Small intestine (tissue), 7 donors: ENCODE results near the gene SEPTIN3. TPM values are rescaled to one million over a fixed set of nuclear protein-coding genes. Genes with fewer than 3 reads are reported as not detected.

ENCODE experiments used
- DNase-seq, 2 donors: peaks; one replicate each; pipeline versions ENCODE4 v3.0.0 to v3.0.0-alpha.2; 2013
- FAIRE-seq: peaks from 2 replicates; lab custom pipeline; 2012; peaks lifted over from hg19 to GRCh38; lab: Jason Lieb, UNC
- H3K27ac ChIP-seq, 3 donors: one replicate each; pipeline ENCODE4 v1.5.1; 2013; ENCODE audit warnings: low read length in 2 of 3, mild to moderate bottlenecking in 2 of 3, control low read depth in 1 of 3, inconsistent platforms in 1 of 3, low read depth in 1 of 3, moderate library complexity in 1 of 3
- H3K27me3 ChIP-seq, 3 donors: one replicate each; pipeline ENCODE4 v1.6.1; 2013; ENCODE audit warnings: low read length in 3 of 3, inconsistent platforms in 1 of 3; ENCODE audit not compliant: control insufficient read depth in 3 of 3, insufficient read depth in 3 of 3
- H3K36me3 ChIP-seq, 3 donors: one replicate each; pipeline ENCODE4 v1.6.1; 2013; ENCODE audit warnings: low read length in 3 of 3, inconsistent platforms in 1 of 3, low read depth in 1 of 3, mild to moderate bottlenecking in 1 of 3, moderate library complexity in 1 of 3; ENCODE audit not compliant: control insufficient read depth in 3 of 3, insufficient read depth in 2 of 3
- H3K4me1 ChIP-seq, 3 donors: one replicate each; pipeline ENCODE4 v1.6.1; 2013; ENCODE audit warnings: low read length in 2 of 3, inconsistent platforms in 1 of 3, low read depth in 1 of 3, mild to moderate bottlenecking in 1 of 3, moderate library complexity in 1 of 3; ENCODE audit not compliant: control insufficient read depth in 3 of 3, insufficient read depth in 2 of 3
- H3K4me3 ChIP-seq, 3 donors: one replicate each; pipeline ENCODE4 v1.5.1; 2013; ENCODE audit warnings: low read length in 3 of 3, control low read depth in 1 of 3, inconsistent platforms in 1 of 3, low read depth in 1 of 3, mild to moderate bottlenecking in 1 of 3, moderate library complexity in 1 of 3
- H3K9me3 ChIP-seq, 2 donors: one replicate each; pipeline ENCODE4 v1.6.1; 2013; ENCODE audit warnings: low read depth in 1 of 2, low read length in 1 of 2; ENCODE audit not compliant: control insufficient read depth in 2 of 2, insufficient read depth in 1 of 2
- WGBS, 3 donors: extraction: QIAGEN DNeasy Blood & Tissue Kit; methylation state at CpG; one replicate each; pipeline ENCODE4 v1.1.7; 2013; 5-methylcytosine and 5-hydroxymethylcytosine counted together
- polyA plus RNA-seq, 4 donors: library from polyadenylated mRNA; stranded (reverse) in 3 of 4; unstranded in 1 of 4; fragments of 200-250 nt in 3 of 4; fragments of 120-200 nt in 1 of 4; gene quantifications; one replicate each; pipeline versions ENCODE4 v1.2.1 to v1.2.3, GENCODE V29; 2013
- donor health status: healthy with polysubstance abuse.
- donor health status: control.
- donor health status: control.
- donor health status: Bipolar disorder and iron deficiency.
- donor health status: healthy.

SEPTIN3 gene
- polyA plus RNA-seq, 4 donors, result 0.49 to 1.2 (median 0.81) TPM; not detected in 1

DNA sequence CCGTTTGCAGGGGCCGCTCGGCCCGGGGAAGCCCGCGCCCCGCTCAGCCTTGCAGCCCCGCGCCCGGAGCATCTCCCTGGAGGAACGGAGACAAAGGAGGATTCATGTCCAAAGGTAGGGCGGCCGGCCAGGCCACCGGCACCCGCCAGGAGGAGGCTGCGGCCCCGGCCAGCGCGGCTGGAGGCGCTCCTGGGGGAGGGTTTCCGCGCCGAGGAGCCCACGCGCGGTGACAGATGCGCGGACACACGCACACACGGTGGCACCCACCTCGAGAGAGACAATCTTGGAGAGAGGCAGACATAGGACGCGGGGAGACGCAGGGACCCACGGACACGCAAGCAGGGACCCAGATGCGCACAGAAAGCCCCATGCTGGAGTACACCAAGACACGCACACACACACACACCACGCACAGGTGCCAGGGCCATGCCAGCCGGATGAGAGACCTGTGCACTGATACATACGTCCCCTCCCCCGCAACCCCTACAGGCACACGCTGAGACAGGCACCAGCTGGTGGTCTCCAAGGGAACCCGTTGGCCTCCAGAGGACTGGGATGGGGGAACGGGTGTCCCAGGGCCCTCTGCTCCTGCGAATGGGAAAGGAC lies 7.8 kb downstream of the SEPTIN3 start:
- H3K9me3 ChIP-seq, result no peaks in the 10 kb centered on the region
- H3K27ac ChIP-seq, result no peak overlapping the region
- H3K27me3 ChIP-seq, result peaks cover 0 to 55% (median 25%) of the 10 kb centered on the region in 3 donors
- DNase-seq, result peak in 1 of 2 donors; percentile 26
- no peaks in the 10 kb centered on the region for H3K36me3 ChIP-seq
- peaks cover 0 to 4% (median 1%) of the 10 kb centered on the region in 3 donors for H3K4me1 ChIP-seq
- H3K4me3 ChIP-seq, result peak overlapping the region in 2 of 3 donors; percentile 18 to 50
- 3 to 7% (median 6%) methylated on average over 37 to 46 of the region's 46 CpGs for WGBS, 3 donors
- no peak for FAIRE-seq

DNA sequence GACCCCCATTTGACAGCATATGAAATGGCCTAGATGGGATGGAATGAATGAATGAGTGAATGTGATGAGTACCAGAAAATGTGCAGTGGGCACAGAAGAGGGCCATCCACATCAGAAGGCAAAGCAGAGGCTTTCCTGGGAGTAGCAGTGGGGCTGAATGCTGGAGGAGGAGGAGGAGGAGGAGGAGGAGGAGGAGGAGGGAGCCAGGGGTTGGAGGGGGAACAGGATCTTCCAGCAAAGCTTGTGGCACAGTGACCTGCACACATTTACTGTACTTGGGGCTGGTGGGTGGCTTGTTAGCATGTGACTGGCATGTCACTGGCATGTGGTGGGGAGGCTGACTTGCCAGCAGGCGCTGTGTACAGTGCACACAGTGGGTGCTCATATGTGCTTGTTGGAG lies 9.5 kb downstream of the SEPTIN3 start:
- no peaks in the 10 kb centered on the region for H3K36me3 ChIP-seq
- H3K27me3 ChIP-seq, result peaks cover 0 to 51% (median 20%) of the 10 kb centered on the region in 3 donors
- H3K27ac ChIP-seq, result no peak overlapping the region
- no peak for FAIRE-seq
- 98 to 100% (median 100%) methylated on average over 1 of the region's 1 CpG for WGBS, 3 donors
- peaks cover 0 to 4% (median 1%) of the 10 kb centered on the region in 3 donors for H3K4me1 ChIP-seq
- no peak overlapping the region for H3K4me3 ChIP-seq
- H3K9me3 ChIP-seq, result no peaks in the 10 kb centered on the region
- DNase-seq, result no peak

DNA sequence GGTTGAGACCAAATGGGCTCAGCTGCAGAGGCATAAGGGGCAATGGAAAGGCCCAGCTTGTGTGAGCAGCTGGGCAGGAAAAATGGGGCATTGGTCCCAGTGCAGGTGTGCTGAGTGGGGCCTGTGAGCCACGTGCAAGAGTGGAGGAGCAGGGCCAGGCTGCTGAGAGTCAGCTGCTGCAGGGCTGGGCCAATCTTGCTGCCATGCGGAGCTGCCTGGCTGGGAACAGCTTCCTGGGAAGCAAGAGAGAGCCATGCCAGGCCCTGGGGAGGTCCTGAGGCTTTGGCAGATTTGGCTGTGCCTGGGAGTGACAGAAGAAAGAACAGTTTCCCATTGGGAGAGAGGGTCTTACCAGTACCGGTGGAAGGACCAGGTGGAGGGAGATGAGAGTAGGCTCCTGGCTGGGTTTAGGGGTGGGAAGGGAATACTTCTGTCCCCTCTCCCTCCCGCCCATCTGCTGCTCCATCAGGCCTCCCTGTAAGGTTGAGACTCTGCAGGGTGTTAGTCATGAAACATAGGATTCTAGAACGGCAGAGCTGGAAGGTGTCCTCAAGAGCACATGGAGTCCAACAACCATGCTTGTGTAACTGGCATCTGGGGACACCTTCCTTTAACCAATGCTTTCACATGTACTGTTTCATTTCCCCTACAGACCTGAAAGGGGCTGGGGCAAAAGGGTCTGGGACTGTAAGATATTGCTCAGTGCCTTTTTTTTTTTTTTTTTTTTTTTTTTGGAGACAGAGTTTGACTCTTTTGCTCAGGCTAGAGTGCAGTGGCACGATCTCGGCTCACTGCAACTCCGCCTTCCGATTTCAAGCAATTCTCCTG lies 10.4 kb downstream of the SEPTIN3 start:
- no peaks in the 10 kb centered on the region for H3K36me3 ChIP-seq
- peaks cover 0 to 47% (median 20%) of the 10 kb centered on the region in 3 donors for H3K27me3 ChIP-seq
- H3K4me3 ChIP-seq, result no peak overlapping the region
- 74 to 83% (median 77%) methylated on average over 8 to 9 of the region's 9 CpGs for WGBS, 3 donors
- DNase-seq (no peak), FAIRE-seq (no peak)
- H3K9me3 ChIP-seq, result no peaks in the 10 kb centered on the region
- peaks cover 0 to 4% (median 1%) of the 10 kb centered on the region in 3 donors for H3K4me1 ChIP-seq
- no peak overlapping the region for H3K27ac ChIP-seq

DNA sequence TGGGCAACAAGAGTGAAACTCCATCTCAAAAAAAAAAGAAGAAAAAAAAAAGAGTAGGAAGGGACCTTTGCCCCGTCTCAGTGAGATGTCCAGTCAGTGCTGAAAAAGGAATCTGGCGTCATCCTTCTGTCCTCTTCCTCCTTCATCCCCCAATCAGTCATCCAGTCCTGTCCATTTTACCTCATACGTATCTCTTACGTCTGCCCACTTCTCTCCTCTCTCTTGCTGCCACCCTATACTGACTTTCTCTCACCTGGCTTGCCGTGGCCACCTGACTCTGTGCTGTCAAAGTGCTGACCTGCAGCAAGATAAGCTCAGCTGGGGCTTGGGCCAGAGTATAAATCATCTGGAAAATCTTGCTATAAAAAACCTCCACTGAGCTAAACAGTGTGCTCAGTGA lies 13.6 kb downstream of the SEPTIN3 start:
- Histone ChIP-seq H3K9me3 (no peaks in the 10 kb centered on the region), H3K27ac (no peak overlapping the region), H3K36me3 (no peaks in the 10 kb centered on the region), H3K4me1 (no peaks in the 10 kb centered on the region), H3K4me3 (no peak overlapping the region), H3K27me3 (peaks cover 0 to 20% (median 2%) of the 10 kb centered on the region in 3 donors)
- WGBS, 3 donors, result 43 to 62% (median 58%) methylated on average over 5 of the region's 5 CpGs
- DNase-seq, result peak in 1 of 2 donors; percentile 25
- FAIRE-seq, result no peak

DNA sequence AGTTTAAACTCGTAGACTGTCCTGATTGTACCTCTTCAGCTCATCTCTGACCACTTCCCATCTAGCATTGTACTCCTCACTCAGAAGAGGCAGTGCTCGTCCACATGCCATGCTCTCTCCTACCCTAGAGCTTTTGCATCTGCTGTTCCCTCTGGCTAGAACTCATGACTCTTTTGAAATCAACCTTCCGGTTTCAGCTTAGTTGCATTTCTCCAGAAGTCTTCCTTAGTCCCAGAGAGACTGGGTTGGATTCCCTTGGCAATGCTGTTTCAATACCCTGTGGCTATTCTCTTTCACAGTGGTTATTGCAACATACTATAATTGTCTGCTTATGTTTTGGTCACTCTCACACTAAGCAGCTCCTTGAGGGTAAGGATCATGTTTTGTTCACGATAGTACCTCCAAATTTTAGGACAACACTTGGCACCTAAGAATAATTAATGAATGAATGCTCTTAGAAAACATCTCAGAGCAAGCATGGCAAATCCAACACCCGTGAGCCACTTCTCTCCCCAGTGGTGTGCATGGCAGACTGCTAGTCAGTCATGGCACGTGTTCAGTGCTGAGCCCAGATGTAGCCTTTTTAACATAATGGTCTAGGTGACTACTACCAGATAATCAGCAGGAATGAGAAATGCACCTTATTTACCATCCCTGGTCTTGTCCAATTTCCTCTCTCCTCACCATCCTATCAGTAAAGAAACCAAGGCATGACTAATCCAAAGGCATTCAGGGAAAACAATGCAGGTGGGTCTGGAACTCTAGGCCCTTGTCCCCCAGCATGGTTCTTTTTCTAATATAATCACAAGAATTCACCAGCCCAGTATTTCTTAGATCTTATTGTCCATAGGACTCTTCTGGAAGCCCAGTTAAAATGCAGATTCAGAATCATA lies 14.5 kb downstream of the SEPTIN3 start:
- FAIRE-seq (no peak), DNase-seq (no peak)
- H3K4me3 ChIP-seq, result no peak overlapping the region
- no peaks in the 10 kb centered on the region for H3K36me3 ChIP-seq
- H3K4me1 ChIP-seq, result no peaks in the 10 kb centered on the region
- WGBS, 3 donors, result 70 to 75% (median 74%) methylated on average over 6 of the region's 6 CpGs
- H3K27ac ChIP-seq, result no peak overlapping the region
- no peaks in the 10 kb centered on the region for H3K9me3 ChIP-seq
- peaks cover 0 to 11% (median 0%) of the 10 kb centered on the region in 3 donors for H3K27me3 ChIP-seq

DNA sequence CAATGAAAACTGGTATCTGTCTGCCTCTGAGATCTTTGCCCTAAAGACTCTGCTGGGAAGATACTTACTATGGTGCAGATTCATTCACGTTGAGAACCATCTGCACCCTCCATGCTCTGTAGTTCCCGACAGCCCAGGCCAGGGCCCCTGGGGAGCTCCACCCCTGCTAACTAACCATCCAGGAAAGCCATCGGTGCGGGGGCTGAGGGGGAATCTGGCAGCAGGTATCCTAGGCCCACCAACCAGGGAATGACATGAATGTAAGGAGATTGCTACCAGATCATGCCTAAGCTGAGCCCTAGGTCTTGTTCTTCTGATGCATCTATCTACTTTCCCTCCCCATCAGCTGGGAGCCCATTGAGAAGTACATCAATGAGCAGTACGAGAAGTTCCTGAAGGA lies 18.0 kb downstream of the SEPTIN3 start:
- no peaks in the 10 kb centered on the region for H3K9me3 ChIP-seq
- no peak overlapping the region for H3K4me3 ChIP-seq
- no peak for DNase-seq
- H3K27ac ChIP-seq, result no peak overlapping the region
- no peaks in the 10 kb centered on the region for H3K36me3 ChIP-seq
- no peaks in the 10 kb centered on the region for H3K4me1 ChIP-seq
- WGBS, 3 donors, result 90 to 92% (median 91%) methylated on average over 5 of the region's 5 CpGs
- FAIRE-seq, result no peak
- peaks cover 0 to 6% (median 0%) of the 10 kb centered on the region in 3 donors for H3K27me3 ChIP-seq

DNA sequence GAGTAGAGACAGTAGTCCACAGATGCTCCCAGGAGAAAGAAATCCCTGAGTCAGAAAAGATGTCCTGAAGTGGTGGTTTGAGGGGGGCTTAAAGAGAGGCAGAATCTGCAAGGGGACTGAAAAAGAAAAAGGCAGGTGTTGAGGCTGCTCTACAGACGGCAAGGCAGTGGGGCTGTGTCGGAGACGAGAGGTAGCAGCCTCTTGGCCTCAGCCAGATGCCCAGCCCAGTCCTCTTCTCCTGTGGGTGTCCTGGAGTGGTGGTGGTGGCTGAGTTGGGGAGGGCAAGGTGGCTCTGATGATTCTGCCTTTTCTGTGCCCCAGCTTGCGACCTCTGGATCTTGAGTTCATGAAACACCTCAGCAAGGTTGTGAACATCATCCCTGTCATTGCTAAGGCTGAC lies 20.0 kb downstream of the SEPTIN3 start:
- no peaks in the 10 kb centered on the region for H3K36me3 ChIP-seq
- H3K4me1 ChIP-seq, result no peaks in the 10 kb centered on the region
- no peaks in the 10 kb centered on the region for H3K9me3 ChIP-seq
- no peak overlapping the region for H3K4me3 ChIP-seq
- H3K27me3 ChIP-seq, result peaks cover 0 to 6% (median 0%) of the 10 kb centered on the region in 3 donors
- 61 to 82% (median 64%) methylated on average over 4 of the region's 4 CpGs for WGBS, 3 donors
- no peak overlapping the region for H3K27ac ChIP-seq
- DNase-seq, result no peak
- FAIRE-seq, result no peak

DNA sequence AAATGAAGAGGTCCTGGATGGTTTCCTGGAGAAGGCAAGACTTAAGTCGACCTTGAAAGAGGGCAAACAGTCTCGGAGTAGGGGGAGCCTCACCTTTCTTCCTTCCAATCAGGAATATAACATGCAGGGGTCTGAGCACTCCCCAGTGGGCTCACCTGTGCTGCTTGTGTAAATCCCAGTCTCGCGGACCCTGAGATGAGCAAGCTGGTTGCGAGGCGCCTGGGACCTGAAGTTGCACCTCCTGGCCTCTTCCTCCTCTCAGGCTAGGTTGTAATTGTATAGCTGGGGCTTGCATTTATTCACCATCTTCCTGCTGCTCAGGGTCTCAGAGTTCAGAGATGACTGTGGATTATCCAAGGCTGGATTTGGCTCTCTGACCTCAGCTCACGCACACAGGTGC lies 21.9 kb downstream of the SEPTIN3 start:
- H3K36me3 ChIP-seq, result no peaks in the 10 kb centered on the region
- no peaks in the 10 kb centered on the region for H3K9me3 ChIP-seq
- peaks cover 0 to 11% (median 0%) of the 10 kb centered on the region in 3 donors for H3K27me3 ChIP-seq
- WGBS, 3 donors, result 79 to 90% (median 83%) methylated on average over 7 of the region's 7 CpGs
- FAIRE-seq (no peak), DNase-seq (no peak)
- H3K27ac ChIP-seq, result no peak overlapping the region
- H3K4me3 ChIP-seq, result no peak overlapping the region
- no peaks in the 10 kb centered on the region for H3K4me1 ChIP-seq
